Astrocyte of the cerebellum (primary cell): ENCODE results near the gene SUMF2.
"Not testable (repeated sequence)": the region's sequence is repeated elsewhere in the genome, so short reads cannot be mapped to it uniquely, and the experiment has no call there.

Experiments used
- DNase-seq: peaks from one replicate; pipeline ENCODE4 v3.0.0-alpha.2; 2011; ENCODE audit warnings: low read depth
- H3K4me3 ChIP-seq: 2 replicates; pipeline ENCODE4 v1.5.1; 2011; ENCODE audit warnings: mild to moderate bottlenecking, low read depth, low read length, moderate library complexity
- CTCF ChIP-seq: IDR thresholded peaks from 2 replicates; pipeline ENCODE4 v1.5.1; 2012; ENCODE audit warnings: low read length, low read depth, moderate library complexity, mild to moderate bottlenecking; ENCODE audit errors: missing control alignments
- in situ Hi-C: cut with HindIII; loops from 2 replicates; pipeline ENCODE4 v1.10.0; 2017; ENCODE audit warnings: low sequenced_read_pairs

Gene SUMF2

GRCh38 chr7:56063882-56064625, at the start of gene SUMF2:
TSS of gene SUMF2 (plus strand) at chr7:56064286. CDS start at chr7:56064312, 26 bp downstream.
- H3K4me3 ChIP-seq = peak within 1 kb of the TSS; percentile 79
- in situ Hi-C loops = loop anchor here (10.0 kb wide), 1 partner anchor 639 kb away; no protein-coding TSS in a partner anchor
- DNase-seq = peak; percentile 56
- TF ChIP-seq CTCF = peak; percentile 13

- H3K4me3 ChIP-seq, in situ Hi-C loops, DNase-seq: not testable (repeated sequence)
These were observed 47.1 kb upstream of the SUMF2 start for GRCh38 chr7:56017015-56017414.

GRCh38 chr7:56019501-56019900, 44.6 kb upstream of the SUMF2 start:
- no peak overlapping the region for H3K4me3 ChIP-seq
- in situ Hi-C loops = no loop called here
- no peak for DNase-seq
- TF ChIP-seq CTCF = no peak

GRCh38 chr7:56023500-56023899, 40.6 kb upstream of the SUMF2 start:
- no peak for DNase-seq
- in situ Hi-C loops = no loop called here
- no peak overlapping the region for H3K4me3 ChIP-seq
- TF ChIP-seq CTCF = no peak

- in situ Hi-C loops = no loop called here
- no peak for TF ChIP-seq CTCF
- no peak overlapping the region for H3K4me3 ChIP-seq
- DNase-seq = no peak
These were observed 37.5 kb upstream of the SUMF2 start for GRCh38 chr7:56026538-56026937.

- peak; percentile 56 for DNase-seq
- H3K4me3 ChIP-seq = no peak overlapping the region
- TF ChIP-seq CTCF = no peak
- in situ Hi-C loops = no loop called here
These were observed 35.0 kb upstream of the SUMF2 start for GRCh38 chr7:56028942-56029630.

- no peak for DNase-seq
- no peak for TF ChIP-seq CTCF
- H3K4me3 ChIP-seq = no peak overlapping the region
- in situ Hi-C loops = no loop called here
These were observed 33.7 kb upstream of the SUMF2 start for GRCh38 chr7:56030340-56030739.

- DNase-seq, H3K4me3 ChIP-seq, in situ Hi-C loops: not testable (repeated sequence)
These were observed 32.5 kb upstream of the SUMF2 start for GRCh38 chr7:56031556-56031955.

GRCh38 chr7:56032578-56032977, 31.5 kb upstream of the SUMF2 start:
- DNase-seq, in situ Hi-C loops: not testable (repeated sequence)

More at GRCh38 chr7:56032578-56032977, 31.5 kb upstream of the SUMF2 start:
- H3K4me3 ChIP-seq = not testable (repeated sequence)
